Neural cell (in vitro differentiated cells): ENCODE results near the gene OR9G1.

Experiments
- CTCF ChIP-seq: fragments of 450-650 bp; IDR thresholded peaks from 2 replicates; pipeline ENCODE4 v1.5.1; 2014; ENCODE audit warnings: antibody characterized with exemption, mild to moderate bottlenecking, moderate library complexity; ENCODE audit not compliant: poor library complexity, severe bottlenecking
- EP300 ChIP-seq: fragments of 450-650 bp; conservative IDR thresholded peaks from 2 replicates; pipeline ENCODE4 v1.6.1; 2014; ENCODE audit warnings: antibody characterized with exemption, mild to moderate bottlenecking, moderate library complexity; ENCODE audit not compliant: poor library complexity, severe bottlenecking
- EZH2 ChIP-seq: fragments of 200-600, 300-800 bp; shearing (Covaris generic), sonication (generic); IDR thresholded peaks from 2 replicates; pipeline ENCODE4 v1.6.1; 2014; ENCODE audit warnings: antibody characterized with exemption, low read length, borderline replicate concordance, mild to moderate bottlenecking; ENCODE audit not compliant: insufficient read depth, poor library complexity, severe bottlenecking
- MXI1 ChIP-seq: fragments of 450-650 bp; conservative IDR thresholded peaks from 2 replicates; pipeline ENCODE4 v1.6.1; 2014; ENCODE audit warnings: antibody characterized with exemption, mild to moderate bottlenecking; ENCODE audit not compliant: poor library complexity, severe bottlenecking
- POLR2AphosphoS5 ChIP-seq: IDR thresholded peaks from 2 replicates; pipeline ENCODE4 v1.6.1; 2012
- RAD21 ChIP-seq: fragments of 450-650 bp; conservative IDR thresholded peaks from 2 replicates; pipeline ENCODE4 v1.6.1; 2014; ENCODE audit warnings: antibody characterized with exemption, mild to moderate bottlenecking, moderate library complexity
- SMC3 ChIP-seq: fragments of 450-650 bp; conservative IDR thresholded peaks from 2 replicates; pipeline ENCODE4 v1.6.1; 2014; ENCODE audit warnings: antibody characterized with exemption, mild to moderate bottlenecking, moderate library complexity; ENCODE audit not compliant: poor library complexity
- TAF1 ChIP-seq: IDR thresholded peaks from 2 replicates; pipeline ENCODE4 v1.6.1; 2012; ENCODE audit warnings: low read depth
- TF ChIP-seq, protein P1 (sequence below): IDR thresholded peaks from 2 replicates; pipeline ENCODE4 v1.6.1; 2012; ENCODE audit warnings: borderline replicate concordance

GRCh38 chr11:56659755-56660154, 39.1 kb upstream of the OR9G1 start:
- no peak for TF ChIP-seq EZH2
- TF ChIP-seq CTCF = no peak
- TF ChIP-seq POLR2AphosphoS5 = no peak
- no peak for TF ChIP-seq TAF1
- no peak for TF ChIP-seq SMC3
- TF ChIP-seq EP300 = no peak
- TF ChIP-seq, protein P1, sequence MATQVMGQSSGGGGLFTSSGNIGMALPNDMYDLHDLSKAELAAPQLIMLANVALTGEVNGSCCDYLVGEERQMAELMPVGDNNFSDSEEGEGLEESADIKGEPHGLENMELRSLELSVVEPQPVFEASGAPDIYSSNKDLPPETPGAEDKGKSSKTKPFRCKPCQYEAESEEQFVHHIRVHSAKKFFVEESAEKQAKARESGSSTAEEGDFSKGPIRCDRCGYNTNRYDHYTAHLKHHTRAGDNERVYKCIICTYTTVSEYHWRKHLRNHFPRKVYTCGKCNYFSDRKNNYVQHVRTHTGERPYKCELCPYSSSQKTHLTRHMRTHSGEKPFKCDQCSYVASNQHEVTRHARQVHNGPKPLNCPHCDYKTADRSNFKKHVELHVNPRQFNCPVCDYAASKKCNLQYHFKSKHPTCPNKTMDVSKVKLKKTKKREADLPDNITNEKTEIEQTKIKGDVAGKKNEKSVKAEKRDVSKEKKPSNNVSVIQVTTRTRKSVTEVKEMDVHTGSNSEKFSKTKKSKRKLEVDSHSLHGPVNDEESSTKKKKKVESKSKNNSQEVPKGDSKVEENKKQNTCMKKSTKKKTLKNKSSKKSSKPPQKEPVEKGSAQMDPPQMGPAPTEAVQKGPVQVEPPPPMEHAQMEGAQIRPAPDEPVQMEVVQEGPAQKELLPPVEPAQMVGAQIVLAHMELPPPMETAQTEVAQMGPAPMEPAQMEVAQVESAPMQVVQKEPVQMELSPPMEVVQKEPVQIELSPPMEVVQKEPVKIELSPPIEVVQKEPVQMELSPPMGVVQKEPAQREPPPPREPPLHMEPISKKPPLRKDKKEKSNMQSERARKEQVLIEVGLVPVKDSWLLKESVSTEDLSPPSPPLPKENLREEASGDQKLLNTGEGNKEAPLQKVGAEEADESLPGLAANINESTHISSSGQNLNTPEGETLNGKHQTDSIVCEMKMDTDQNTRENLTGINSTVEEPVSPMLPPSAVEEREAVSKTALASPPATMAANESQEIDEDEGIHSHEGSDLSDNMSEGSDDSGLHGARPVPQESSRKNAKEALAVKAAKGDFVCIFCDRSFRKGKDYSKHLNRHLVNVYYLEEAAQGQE = no peak
- TF ChIP-seq MXI1 = no peak
- no peak for TF ChIP-seq RAD21
